Right lobe of liver (tissue), 4 donors: ENCODE data around the gene PYGB.

Experiments used
- CTCF ChIP-seq, 4 donors: fragments of 200-600 bp in 3 of 4; fragments of 450-650 bp in 1 of 4; IDR thresholded peaks; one replicate each; pipeline versions ENCODE4 v1.5.1 to v1.8.0; 2016 to 2022; ENCODE audit warnings: antibody characterized with exemption in 4 of 4, mild to moderate bottlenecking in 2 of 4
- POLR2A ChIP-seq: fragments of 450-650 bp; IDR thresholded peaks from one replicate; pipeline ENCODE4 v1.6.1; 2017; ENCODE audit warnings: antibody characterized with exemption, mild to moderate bottlenecking
- donor health status: DM: no; HTN: no; CAD: no.
- donor health status: DM: no; HTN: no; CAD: no.
- donor health status: DM: no; HTN: yes; CAD: no.

- no peak for TF ChIP-seq POLR2A
- no peak for TF ChIP-seq CTCF (IDR thresholded peaks at IDR 0.05)
Measured at GRCh38 chr20:25199473-25200260, 48.2 kb upstream of the PYGB start.
